ENCODE results near the gene HSF4. TPM values are rescaled to one million over a fixed set of nuclear protein-coding genes. Genes with fewer than 3 reads are reported as not detected.

Gene HSF4
- total RNA-seq, 1 donor from 2014 or later: 19.0 TPM

DNA sequence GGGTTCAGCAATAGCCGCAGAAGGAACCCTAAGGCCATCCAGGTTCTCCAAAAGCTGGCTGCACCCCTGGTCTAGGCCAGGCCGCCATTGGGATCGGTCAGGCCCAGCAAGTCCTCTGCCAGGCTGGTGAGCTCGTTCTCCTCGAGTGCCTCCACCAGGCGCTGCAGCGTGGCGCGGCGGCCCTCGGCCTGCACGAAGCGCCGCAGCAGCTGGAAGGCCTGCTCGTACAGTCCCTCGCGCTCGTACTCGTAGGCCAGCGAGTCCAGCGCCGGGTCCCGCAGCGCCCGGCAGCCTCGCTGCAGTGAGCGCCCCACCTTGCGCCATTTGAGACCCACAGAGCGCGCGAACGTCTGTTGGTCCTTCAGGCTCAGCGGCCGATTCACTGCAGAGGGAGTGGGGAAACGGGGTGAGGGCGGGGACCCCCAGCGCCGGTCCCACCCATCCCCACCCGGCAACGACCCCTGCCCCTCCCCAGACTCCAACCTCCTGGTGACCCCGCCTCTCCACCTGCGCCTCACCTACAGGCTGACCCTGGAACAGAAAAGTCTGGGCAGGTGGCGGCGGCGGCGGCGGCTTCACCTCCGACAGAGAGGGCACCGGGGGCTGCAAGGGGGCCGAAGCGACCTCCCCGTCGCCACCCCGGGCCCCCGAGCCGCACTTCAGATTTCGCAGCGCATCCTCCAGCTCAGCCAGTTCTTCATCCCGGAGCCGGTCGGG lies 9.8 kb upstream of the HSF4 start:
- DNase-seq (ENCODE audit: low spot score): no peak
- Mint-ChIP-seq H3K9me3 (ENCODE audit: low read depth) (no peaks in the 10 kb centered on the region), H3K27me3 (ENCODE audit: low read depth) (peaks cover 10% of the 10 kb centered on the region), H3K27ac (ENCODE audit: unreplicated experiment) (no peak overlapping the region), H3K36me3 (ENCODE audit: low read depth) (no peaks in the 10 kb centered on the region), H3K4me1 (ENCODE audit: low read depth) (peaks cover 19% of the 10 kb centered on the region), H3K4me3 (ENCODE audit: unreplicated experiment) (peak overlapping the region; percentile 66)
- TF ChIP-seq, protein P1, sequence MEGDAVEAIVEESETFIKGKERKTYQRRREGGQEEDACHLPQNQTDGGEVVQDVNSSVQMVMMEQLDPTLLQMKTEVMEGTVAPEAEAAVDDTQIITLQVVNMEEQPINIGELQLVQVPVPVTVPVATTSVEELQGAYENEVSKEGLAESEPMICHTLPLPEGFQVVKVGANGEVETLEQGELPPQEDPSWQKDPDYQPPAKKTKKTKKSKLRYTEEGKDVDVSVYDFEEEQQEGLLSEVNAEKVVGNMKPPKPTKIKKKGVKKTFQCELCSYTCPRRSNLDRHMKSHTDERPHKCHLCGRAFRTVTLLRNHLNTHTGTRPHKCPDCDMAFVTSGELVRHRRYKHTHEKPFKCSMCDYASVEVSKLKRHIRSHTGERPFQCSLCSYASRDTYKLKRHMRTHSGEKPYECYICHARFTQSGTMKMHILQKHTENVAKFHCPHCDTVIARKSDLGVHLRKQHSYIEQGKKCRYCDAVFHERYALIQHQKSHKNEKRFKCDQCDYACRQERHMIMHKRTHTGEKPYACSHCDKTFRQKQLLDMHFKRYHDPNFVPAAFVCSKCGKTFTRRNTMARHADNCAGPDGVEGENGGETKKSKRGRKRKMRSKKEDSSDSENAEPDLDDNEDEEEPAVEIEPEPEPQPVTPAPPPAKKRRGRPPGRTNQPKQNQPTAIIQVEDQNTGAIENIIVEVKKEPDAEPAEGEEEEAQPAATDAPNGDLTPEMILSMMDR (IDR thresholded peaks at IDR 0.05): no peak

DNA sequence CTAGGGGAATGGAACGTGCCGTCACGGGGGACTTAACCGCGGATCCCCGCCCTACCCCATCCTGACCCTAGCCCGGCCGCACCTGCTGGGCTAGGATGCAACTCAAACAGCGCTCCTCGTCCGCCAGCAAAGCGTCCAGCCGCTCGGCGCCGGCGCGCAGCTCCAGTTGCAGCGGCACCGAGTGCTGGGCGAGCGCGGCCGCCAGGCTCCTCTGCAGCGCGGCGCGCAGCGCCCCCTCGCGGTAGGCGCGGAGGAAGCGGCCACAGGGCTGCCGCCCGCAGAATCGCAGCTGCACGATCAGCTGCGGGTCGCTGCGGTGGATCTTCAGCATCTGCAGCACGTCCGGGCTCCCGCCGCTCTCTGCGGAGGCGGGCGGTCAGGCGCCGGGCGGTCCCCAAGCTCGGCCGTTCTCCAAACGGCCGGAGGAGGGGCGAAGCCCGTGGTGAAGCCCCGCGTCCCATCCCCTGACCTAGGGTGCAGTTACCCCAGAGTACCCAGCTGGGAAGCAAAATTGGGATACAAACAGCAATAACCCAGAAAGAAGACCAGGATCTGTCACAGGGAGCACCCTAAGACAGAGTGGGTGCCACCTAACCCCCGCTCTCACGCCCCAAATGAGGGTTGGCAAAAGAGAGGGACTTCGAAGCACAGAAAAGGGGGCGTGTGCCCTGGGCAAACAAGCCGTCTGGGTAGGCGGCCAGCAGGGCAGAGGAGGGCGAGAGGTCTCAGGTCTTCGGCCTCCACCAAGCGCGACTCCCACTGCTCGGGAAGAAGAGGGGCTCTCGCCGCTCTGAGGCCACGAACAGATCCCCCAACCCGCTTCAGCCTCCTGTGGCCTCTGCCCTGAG lies 9.0 kb upstream of the HSF4 start:
- Mint-ChIP-seq H3K36me3 (ENCODE audit: low read depth) (no peaks in the 10 kb centered on the region), H3K27me3 (ENCODE audit: low read depth) (peaks cover 10% of the 10 kb centered on the region), H3K4me3 (ENCODE audit: unreplicated experiment) (peak overlapping the region; percentile 66), H3K9me3 (ENCODE audit: low read depth) (no peaks in the 10 kb centered on the region), H3K4me1 (ENCODE audit: low read depth) (peaks cover 19% of the 10 kb centered on the region), H3K27ac (ENCODE audit: unreplicated experiment) (peak overlapping the region; percentile 59)
- no peak for DNase-seq (ENCODE audit: low spot score)
- TF ChIP-seq, protein P1 (IDR thresholded peaks at IDR 0.05): peak; percentile 95

DNA sequence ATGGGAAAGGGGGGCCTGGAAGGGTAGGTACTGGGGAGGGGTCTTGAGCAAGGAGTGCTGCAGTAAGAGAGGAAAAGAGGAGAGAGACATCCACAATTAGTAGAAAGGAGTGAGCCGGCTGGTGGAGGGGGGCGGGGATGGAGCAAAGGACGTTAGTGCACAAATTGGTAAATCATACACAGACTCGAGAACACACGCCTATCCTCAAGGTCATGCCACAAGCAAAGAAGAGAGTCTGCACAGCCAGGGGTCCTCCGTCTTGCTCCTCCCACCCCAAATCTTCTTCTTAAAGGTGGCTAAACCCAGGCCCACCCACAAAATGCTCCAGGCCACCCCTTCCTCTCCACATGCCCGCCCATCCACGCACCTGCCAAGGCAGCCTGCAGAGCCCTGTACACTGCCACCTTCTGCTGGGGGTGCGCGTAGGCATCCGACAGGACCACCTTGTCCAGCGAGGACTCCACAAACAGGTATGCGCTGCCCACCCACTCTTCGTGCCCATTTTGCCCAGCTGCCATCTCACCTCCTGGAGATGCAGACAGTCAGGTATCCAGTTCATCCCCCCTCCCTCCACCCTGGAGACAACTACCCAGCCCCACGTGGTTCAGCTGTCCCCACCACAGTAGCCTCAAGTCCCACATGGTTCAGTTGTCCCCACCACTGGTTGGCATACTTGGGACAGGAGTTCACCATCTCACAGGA lies 8.3 kb upstream of the HSF4 start:
- Mint-ChIP-seq H3K4me1 (ENCODE audit: low read depth) (peaks cover 21% of the 10 kb centered on the region), H3K4me3 (ENCODE audit: unreplicated experiment) (no peak overlapping the region), H3K36me3 (ENCODE audit: low read depth) (no peaks in the 10 kb centered on the region), H3K27me3 (ENCODE audit: low read depth) (peaks cover 12% of the 10 kb centered on the region), H3K27ac (ENCODE audit: unreplicated experiment) (no peak overlapping the region), H3K9me3 (ENCODE audit: low read depth) (no peaks in the 10 kb centered on the region)
- TF ChIP-seq, protein P1 (IDR thresholded peaks at IDR 0.05): no peak
- no peak for DNase-seq (ENCODE audit: low spot score)

DNA sequence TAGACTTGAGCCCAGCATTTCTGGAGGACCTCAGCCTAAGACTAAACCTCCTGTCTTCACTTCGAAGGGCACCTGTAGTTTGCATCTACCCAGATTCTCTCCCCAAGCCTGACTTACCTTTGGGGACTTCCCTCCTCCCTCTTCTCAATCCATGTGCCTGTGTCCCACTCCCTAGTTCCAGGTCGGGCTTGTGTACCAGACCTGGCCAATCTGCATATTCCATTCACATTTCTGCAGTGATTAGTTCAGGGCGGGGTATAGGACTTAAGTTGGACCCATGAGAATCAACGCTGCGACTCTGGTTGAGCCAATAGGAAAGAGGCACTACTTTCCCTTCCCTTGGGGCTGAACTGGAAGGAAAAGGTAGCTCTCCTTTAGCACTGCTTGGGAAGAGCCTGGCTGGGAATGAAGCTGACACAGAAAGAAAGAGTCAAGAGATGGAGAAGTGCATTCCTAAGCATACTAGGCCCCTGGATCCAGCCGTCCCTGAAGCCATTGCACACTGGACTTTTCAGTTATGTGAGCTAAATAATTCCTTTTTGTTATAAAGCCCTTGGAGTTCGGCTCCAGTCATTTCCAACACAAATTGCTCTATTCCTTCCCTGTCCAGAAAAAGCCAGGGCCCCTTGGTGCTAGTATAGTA lies 7.3 kb upstream of the HSF4 start:
- Mint-ChIP-seq H3K36me3 (ENCODE audit: low read depth) (no peaks in the 10 kb centered on the region), H3K27ac (ENCODE audit: unreplicated experiment) (no peak overlapping the region), H3K4me3 (ENCODE audit: unreplicated experiment) (no peak overlapping the region), H3K9me3 (ENCODE audit: low read depth) (no peaks in the 10 kb centered on the region), H3K27me3 (ENCODE audit: low read depth) (peaks cover 12% of the 10 kb centered on the region), H3K4me1 (ENCODE audit: low read depth) (peaks cover 17% of the 10 kb centered on the region)
- TF ChIP-seq, protein P1 (IDR thresholded peaks at IDR 0.05): no peak
- DNase-seq (ENCODE audit: low spot score): no peak
